ENCODE results near the gene ATP5PF.
"Not testable (repeated sequence)": the region's sequence is repeated elsewhere in the genome, so short reads cannot be mapped to it uniquely, and the experiment has no call there.

The ATP5PF gene

GRCh38 chr21:25721987-25722386 is 12.7 kb downstream of the ATP5PF start:
- no peak for DNase-seq

- no peak for DNase-seq
These were observed 17.1 kb downstream of the ATP5PF start for GRCh38 chr21:25717491-25718147.

- not testable (repeated sequence) for DNase-seq
These were observed 20.6 kb downstream of the ATP5PF start for GRCh38 chr21:25714066-25714465.

DNA sequence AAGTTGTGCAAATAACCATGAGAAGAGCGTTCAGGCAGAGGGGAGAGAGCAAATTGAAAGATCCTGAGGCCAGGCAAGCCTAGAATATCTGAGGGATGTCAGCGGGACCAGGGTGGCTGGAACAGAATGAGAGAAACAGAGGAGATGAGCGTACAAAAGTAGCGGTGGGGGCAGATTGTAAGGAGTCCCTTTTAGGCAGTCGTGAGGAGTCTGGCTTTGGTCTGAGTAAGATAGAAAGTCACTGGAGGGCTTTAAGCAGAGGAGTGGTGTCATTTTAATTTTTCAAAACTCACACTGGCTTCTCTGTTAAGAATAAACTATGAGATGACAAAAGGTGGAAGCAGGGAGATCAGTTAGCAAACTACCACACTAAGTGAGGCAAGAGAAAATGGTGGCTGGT is 24.2 kb downstream of the ATP5PF start:
- DNase-seq = no peak

- no peak for DNase-seq
These were observed 24.9 kb downstream of the ATP5PF start for GRCh38 chr21:25709684-25710265.

DNA sequence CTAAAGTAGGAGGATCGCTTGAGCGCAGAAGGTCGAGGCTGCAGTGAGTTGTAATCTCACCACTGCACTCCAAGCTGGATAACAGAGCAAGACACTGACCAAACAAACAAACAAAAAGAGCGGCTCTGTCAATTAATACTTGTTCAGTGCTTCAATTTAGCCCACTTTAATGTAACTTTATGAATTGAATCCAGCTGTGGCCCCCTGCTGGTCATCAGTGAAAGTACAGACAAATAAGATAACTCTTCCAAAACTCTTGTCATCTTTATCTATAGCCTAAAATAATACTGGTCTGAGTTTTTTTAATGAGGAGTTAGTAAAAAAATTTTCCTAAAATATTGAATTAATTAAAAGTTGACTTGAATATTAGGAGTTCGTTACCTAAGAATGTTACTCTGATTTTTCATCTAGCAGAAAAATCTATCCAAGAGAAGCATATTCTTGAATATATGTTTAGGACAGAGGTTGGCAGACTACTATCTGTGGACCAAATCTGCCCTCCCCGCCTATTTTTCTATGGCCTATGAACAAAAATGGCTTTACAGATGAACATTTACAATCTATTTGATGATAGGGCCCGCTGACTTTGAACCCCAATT is 26.1 kb downstream of the ATP5PF start:
- peak; percentile 34 for DNase-seq

DNA sequence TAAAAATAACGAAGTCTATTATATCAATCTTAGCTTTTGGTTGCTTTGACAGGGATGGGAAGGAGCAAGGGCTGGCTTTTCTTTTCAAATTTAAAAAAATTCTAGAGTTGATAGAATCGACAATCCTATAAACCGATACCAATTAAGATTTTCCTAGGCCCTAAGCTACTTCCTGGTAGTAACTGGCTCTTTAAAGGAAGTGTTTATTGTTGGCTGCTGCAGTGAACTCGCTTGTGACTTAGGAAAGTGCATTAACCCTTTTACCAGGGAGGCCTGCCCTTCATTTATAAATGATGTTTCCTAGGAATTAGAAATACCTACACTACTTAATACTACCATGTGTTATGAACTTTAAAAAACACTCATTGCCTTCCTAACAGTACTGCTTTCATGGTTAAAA is 33.2 kb downstream of the ATP5PF start:
- no peak for DNase-seq

DNA sequence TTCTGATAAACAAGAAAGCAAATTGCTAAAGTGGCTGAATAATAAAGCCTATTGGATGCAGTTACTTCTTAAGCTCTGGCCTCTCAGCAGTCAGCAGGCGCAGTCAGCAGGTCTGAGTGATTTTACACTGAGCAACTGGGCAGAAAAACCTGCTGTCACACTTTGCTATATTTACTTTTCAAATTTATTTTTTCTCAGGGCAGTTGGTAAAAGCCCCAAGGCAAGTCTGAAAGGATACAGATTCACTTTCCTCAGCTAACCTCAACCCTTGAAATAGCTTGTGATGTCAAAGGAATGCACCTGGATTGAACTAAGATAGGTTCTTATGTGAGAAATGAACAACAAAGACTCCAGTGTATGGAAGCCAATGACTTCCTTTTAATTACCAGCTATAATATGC is 34.0 kb downstream of the ATP5PF start:
- no peak for DNase-seq

- not testable (repeated sequence) for DNase-seq
These were observed 39.2 kb downstream of the ATP5PF start for GRCh38 chr21:25695461-25695860.

DNA sequence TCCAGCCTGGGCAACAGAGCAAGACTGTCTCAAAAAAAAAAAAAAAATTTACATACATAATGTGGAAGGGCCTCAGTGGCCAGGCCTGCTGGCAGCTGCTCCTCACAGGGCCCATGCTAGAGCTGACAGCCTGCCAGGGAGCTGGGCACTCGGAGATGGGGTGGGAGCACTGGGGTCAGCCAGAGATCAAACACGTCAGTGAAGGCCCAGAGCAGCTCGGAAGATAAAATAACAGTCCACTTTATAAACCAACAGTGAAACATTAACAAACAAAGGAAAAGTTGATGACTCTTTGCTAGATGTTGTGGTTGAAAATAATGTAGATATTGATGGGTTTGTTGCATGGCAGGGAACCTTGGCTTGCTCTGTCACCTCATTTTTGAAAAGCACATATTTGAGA is 42.7 kb downstream of the ATP5PF start:
- no peak for DNase-seq

- DNase-seq = no peak
These were observed 45.5 kb downstream of the ATP5PF start for GRCh38 chr21:25689226-25689625.

DNA sequence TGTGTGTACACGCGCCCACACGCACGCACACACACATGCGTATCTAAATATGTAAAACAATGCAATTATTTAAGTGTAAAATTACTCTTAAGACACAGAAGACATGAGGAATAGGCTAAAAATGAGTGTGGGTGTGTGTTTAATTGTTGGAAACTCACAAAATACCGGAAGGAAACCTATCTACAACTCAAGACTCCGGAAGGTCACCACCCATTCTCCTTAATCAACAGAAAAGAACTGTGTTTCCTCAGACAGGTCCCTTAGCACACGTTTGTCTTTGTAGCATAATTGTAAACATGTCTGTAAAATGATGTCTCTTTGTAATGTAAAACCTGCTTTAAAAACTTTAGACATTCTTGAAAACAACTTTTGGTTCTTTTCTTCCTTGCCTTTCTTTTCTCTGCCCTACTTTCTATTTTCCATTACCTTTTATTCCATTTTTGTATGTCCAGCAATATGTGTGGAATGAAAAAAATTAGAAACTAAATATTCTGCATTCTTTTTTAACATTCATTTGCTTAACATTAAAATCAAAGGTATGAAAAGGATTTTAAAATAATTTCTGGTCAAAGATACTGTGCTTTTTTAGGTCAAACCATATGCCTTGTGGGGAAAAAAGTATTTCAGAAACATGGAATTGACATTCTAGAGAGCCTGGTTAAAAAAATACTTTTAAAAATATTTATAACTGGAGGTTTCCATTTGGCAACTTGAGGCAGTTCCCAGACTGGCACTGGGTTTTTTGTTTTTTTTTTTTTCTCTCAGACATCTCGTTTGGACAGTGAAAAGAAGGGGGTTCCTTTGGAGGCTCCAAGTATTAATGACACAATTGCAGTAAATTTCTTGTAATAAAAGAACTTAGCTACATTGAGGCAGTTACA is 46.2 kb downstream of the ATP5PF start:
- DNase-seq = no peak

GRCh38 chr21:25687787-25688186 is 46.9 kb downstream of the ATP5PF start:
- no peak for DNase-seq

DNA sequence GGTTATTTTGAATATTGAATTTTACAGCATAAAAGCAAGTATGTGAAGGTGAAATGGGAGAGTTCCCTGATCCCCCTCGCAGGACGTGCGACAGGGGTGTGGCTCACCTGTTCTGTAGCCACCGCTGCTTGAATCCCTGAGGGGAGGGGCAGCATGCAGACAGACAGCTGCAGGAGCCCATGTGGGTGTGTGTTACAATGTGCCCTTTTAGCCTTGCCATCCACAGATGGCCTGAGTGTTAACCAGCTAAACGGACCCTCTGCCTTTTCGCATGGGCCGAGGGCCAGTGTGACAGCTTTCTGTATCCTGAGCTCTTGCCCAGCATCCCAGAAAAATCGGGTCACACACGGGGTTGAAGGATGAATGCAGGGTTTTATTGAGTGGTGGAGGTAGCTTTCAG is 52.3 kb downstream of the ATP5PF start:
- no peak for DNase-seq

DNA sequence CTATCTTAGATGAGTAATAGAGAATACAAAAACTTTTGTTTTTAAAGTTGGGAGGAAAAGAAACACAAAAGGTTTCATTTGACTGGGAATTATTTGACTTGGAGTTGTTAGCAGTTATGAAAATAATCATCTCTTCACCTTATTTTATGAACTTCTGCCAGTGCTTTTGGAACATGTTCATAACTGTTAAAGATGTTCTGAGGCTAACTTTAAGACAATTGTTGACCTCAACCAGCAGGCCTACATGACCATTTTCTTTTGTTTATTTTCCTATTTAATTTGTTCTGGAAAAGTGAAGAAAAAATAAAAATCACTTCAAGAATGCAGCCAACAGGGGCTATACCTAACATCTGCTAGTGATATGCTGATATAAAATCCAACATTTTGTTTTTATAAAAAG is 58.3 kb downstream of the ATP5PF start:
- DNase-seq = no peak

All from femur (tissue), 1 donor.